Stimulated activated CD4-positive, alpha-beta T cell treated with anti-CD3 and anti-CD28 coated beads, Interleukin-1b, Interleukin-23, amount 100 ng/mL, for 1 hour (primary cell): ENCODE data around the gene CA5A.
"Not testable (repeated sequence)": the region's sequence is repeated elsewhere in the genome, so short reads cannot be mapped to it uniquely, and the experiment has no call there.

Experiments
- DNase-seq, 2 donors: peaks; one replicate each; pipeline ENCODE4 v3.0.0-alpha.2; 2020; ENCODE audit warnings: low read depth in 2 of 2

Gene CA5A

DNA sequence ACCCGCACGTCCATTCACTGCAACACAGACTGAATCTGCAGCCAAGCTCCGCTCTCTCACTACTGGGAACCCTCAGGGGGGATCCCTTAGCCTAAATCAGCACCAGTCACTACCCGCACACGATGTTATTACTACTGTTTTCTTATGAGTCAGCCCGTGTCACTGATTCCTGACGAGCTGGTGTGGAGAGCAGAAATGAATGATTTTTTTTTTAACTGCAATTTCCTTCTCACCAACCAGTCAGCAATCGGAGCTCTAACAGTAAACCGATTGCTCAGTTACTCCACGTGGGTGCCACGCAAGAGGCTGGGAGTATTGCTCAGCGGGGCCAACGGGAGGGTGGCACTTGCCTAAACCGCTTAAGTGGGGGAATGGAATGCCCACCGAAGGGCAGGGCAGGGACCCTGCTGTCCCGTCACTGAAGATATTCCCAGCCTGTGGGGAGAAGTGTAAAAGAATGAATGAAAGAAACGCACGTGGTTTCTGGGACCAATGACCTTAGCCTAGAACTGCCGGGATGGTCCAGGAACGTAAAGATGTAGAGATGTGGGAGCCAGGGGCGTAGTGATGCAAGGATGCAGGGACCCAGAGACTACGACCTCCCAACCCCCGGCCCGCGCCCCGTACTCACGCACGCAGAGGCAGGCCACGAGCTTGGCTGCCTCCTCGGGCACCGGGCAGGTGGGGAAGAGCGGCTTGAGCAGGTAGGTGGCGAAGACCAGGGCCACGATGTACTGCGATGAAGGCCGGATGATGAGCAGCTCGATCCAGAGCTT is 67.9 kb downstream of the CA5A start:
- peak in 1 of 2 donors; percentile 40 for DNase-seq

DNA sequence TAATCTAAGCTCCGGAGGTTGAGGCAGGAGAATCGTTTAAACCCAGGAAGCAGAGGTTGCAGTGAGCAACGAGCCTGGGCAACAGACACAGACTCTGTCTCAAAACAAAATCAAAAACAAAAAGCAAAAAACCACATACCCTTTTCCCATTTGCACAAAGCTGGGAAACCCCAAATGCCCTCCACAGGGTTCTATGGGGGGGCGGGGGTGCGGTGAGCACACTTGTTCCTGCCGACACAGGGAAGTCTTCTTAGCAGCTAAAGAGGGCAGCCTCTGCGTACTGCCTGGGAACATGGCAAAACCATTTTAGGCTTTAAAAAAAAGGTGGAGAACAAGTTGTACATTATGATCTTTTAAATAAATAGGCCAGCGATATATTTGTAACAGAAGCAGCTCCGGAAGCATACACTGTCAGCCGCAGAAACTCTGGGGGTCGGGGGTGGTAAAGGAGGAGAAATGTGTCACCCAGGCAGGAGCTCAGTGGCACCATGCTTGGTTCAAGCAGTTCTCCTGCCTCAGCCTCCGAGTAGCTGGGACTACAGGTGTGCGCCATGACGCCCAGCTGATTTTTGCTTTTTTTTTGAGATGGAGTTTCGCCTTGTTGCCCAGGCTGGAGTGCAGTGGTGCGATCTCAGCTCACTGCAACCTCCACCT is 70.3 kb downstream of the CA5A start:
- DNase-seq, result not testable (repeated sequence)

DNA sequence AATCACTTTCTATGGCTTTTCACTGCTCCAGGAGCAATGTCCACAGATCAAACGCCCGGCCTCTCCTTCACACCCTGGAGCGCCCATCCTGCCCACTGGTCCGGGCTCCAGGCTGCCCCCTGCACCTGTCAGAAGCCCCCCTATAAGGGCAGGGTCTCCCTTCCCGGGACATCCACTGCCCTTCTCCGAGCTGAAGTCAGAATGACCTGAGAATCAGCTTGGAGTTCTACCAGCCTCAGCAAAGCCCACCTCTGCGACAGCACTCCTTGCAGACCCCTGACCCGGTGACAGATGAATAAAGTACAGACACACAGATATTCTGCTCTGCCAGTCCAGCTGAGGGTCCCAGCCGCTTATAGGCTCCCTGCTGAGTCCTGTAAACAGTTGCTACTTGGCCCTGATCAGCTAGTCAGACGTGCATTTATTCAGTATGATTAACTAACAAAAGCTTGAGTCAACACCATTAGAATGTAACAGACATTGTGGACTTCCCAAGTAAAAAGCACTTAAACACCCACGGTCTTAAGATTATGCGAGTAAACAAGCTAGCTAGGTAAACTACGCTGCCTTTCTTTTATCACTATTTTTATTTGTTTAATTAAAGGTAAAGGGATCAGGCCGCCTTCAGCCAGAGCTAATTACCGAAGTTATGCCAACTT is 71.9 kb downstream of the CA5A start:
- DNase-seq, result no peak

DNA sequence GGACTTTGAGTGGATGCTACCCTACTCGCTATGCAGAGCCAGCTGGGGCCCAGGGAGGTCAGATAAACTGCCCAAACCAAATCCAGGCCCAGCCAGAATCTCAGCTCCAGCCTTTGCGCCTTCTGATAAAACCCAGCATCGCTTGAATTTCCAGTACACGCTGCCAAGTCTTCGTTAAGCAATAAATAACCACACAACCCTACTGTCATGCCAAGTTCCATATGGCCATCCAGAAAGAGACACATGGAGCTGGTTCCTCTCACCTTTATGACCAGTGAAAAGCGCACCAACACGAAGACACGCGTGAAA is 73.0 kb downstream of the CA5A start:
- not testable (repeated sequence) for DNase-seq

DNA sequence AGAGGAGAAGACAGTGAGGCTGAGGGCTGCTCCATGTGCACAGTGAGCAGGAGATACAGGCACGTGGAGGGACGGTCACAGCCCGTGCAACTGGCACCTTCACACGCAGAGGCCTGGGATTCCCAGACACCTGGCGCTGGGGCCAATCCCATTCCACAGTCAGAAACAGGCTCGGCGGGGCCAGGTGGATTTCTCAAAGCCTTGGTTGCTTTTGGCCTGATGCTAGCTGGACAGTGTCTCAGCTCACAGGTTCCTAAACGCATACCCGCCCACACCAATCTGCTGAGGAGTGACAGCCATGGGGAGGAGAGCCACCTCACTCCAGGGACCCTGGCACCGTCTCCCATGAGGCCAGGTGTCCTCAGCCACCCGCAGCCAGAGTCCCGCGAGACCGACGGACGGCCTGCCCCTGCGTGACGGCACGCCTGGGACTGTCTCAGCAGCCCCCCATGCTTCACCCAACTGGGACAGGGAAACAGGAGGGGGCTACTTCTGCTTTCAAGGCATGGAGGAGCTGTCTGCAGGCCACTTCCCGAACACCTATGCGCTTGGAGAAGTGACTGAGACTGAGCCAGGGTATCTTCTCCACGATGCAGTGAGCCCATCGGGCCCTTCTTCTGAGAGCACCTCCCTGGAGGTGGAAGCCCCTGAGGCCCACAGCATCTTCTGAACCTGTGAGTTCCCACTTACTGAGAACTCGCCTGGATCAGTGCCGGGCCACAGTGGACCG is 73.6 kb downstream of the CA5A start:
- not testable (repeated sequence) for DNase-seq

DNA sequence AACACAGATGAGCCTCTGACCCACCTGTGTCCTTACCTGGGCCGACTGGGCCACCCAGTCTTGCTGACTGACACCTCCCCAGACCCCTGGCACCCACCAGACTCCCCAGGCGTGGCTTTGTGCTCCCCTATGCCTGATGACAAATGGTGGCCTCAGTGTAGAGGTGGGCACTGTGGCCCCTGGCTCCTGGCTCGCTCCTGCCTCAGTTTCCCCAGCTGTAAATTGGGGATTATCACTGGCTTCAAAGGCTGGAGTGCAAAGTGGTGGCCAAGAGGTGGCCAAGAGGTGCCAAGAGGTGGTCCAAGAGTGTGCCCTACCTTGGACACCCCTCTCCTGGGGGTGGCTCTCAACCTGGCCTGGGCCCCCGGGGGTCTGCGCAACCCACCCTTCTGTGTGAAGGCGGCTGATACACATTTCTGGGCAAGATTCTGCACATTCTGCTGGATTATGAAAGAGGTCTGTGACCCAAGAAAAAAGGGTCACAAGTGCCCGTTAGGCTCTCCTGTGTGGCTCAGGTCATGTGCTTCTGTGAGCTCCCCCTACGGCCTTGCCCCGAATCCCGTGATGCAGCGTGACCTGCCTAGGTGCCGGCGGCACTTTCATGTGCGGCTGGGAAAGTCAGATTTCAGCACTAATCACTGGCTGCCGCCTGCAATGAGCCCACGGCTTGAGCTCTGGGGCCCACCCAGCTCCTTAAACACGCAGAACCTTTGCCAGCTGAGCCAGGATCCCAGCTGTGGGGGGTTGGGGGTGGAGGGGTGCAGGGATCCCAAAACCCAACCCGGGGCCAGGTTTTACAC is 74.8 kb downstream of the CA5A start:
- DNase-seq, result not testable (repeated sequence)

DNA sequence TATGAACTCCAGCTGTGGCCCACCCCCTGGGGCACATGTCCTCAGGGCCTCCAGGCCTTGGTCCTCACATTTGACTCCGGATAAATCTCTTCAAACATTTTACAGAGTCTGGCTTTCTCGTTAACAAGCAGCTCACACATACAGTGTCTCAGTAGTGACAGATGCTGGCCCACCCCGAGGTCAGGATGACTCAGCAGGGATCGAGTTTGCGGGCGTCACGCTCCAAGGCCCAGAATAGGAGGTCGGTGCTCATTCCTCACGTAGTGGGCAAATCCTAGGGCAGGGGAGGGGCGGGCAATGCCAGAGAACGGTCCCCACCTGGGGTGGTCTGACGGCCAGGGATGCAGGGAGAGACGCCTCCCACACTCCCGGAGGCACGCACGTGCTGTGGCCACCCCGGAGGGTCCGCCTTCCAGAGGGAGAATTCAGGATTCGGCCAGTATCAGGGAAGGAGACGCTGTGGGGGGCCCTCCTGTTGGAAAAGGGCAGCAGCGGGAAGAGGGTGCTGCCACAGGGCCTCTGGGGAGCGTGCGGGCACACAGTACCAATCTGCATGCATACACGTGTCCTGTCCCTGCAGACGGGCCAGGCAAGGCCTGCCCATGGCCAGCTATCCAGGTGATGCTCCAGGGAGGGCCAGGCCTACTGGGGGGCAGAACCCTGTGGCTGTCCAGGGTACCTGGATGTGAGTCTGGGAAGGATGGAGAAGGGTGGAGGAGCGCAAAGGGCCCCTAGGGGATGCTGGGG is 75.6 kb downstream of the CA5A start:
- no peak for DNase-seq

DNA sequence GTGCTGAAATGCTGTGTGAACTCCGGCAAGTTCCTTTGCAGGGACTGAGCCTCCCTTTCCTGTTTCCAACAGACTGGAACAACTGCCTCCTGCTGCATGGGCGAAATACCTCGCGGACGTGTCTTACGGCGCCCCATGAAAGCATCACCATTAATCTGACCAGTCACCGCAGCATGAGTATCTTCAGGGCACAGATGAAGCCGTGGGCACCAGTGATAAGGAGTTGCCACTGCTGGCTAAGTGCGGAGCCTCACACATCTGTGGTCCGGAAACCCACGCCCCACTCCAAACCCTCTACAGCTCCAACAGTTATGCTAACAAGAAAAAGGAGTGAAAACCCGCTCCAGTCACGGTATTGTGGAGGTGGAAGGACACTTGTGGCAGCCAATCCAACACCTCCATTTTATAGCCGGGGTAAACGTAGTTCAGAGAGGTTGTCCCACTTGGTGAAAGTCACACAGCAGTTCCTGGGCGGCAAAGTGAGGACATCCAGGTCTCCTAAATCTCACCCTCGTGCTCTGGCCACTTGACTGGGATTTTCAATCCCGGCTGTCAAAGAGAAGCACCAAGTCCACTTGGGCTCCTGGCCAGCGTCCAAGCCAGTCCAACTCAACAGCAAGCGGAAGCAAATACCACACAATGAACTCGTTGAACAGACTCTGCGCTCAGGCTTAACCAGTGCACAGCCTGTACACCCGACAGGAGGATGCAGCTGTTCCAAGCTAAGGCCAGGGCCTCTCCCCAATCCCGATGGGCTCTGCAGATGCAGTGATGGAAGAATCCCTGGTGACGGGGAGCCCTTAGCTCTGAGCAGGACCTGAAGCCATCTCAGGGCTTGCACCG is 78.0 kb downstream of the CA5A start:
- DNase-seq, result not testable (repeated sequence)

DNA sequence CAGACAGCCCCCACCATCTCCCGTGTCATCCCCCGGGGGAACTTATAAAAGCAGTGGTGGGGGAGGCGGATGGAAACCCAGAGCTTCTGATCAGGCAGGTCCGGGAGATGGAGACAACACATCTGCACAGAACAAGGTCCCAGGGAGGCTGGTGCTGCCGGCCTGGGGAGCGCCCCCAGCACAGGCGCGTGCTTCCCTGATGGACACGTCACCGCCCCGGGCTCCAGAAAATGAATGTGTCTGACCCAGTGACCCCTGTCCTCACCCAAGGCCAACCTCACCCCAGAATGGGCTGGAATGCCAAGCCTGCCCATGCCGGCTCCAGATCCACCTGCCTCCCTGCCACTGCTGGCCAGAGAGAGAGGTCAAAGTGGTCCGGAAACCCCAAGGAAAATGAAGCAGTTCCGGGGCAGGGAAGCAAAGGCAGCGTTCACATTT is 79.5 kb downstream of the CA5A start:
- no peak for DNase-seq

DNA sequence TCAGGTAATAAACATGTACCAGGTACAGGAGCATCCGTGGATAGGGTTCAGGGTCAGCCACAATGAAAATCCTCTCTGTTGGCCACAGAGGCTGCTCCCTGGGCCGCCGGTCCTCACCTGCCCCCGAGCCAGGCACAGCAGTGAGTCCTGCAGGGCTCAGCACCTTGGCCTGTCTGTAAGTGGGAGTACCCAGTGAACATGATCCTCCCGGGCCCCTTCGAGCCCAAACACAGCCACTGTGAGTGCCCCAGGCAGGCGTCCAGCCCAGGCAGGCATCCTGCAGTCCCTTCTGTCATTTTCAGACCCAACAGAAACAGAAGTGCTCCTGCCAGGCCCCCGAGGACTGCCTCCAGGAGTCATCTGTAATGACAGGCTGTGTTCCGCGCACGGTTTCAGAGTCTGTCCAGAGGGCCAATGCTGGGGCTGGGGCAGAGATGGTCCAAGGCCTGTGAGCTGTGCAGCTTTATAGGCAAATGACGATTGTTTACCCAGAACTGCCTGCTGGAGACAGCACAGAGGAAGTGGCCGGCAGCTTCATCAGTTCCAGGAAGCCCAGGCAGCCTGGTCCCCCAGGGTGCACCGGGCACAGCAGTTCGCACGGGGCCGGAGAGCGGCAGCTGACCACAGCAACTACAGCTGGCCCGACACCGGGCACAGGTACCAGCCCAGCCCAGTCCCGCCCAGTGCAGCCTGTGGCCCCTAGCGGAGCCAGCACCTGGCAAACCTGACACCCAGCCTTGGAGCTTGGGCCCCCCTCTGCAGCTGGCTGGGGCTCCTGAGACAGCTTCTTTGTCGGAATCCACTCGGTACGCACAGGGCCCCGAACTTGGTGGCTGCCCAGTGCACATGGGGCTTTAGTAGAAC is 80.2 kb downstream of the CA5A start:
- no peak for DNase-seq

DNA sequence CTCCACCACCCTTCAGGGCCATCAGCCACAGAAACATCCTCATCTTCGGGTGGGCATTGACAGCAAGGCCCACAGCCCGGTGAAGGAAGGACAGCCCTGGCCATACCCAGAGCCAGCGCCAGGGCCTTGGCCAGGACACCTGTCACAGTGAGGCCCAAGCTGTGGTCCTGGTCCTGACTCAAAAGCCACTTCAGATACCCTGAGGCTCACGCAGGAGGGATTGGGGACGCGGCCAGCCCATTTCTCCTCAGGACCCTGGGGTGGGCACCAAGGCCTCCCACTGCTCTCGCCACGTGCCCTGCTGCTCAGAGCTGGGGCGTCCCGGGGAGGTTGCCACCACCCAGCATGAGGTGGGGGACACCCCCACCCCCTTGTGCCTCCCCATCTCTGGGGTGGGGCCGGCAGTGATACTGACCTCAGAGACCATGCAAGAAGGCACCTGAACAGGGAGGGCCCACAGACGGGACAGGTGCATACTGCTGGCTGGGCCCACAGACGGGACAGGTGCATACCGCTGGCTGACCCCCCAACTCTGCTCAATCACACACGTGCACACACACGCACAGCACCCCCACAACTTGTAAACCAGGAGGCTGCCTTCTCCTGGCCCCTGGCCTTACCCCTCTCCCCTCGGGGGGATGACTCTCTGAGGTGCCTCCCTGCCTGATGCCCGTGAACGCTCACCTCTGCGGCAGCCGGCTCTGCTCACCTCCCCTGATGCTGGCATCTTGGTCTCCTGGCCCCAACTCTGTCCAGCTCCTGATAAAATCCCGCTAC is 81.2 kb downstream of the CA5A start:
- DNase-seq, result no peak

DNA sequence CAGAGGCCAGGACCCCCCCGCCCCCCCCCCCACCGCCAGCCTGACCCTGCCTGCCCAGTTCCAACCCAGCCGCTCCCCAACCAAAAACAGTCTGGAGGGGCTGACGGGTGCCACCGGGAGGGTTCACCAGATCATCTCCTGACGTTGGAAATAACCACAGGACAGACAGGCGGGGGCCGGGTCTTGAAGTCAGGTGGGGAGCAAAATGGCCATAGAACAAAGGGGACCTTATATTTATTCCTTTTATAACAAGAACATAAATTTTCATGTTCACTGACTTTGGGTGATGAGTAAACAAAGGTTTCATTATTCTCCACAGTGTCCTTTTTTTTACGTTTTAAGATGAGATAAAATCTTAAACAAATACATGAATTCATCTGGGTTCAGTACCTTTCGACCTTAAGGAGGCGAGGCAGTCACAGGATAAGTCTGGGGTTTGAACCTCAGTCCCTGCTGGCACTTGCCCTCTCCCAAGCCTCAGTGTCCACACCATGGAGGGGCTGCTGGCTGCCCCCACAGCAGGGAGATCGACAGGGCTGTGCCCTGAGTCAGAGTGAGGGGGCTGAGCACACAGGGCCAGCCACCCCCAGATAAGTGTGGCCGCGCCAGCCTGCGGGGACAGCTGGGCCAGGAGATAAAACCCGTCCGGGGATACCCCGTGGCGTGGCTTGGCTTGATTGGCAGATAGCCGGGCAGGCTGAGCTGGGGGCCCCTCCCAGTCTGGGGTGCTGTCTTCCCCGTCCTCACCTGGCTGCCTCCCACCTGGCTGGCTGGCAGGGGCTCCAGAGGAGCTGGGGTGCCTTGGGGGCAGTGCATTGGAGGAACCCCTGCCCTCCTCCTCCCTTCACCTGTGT is 82.0 kb downstream of the CA5A start:
- DNase-seq, result no peak

DNA sequence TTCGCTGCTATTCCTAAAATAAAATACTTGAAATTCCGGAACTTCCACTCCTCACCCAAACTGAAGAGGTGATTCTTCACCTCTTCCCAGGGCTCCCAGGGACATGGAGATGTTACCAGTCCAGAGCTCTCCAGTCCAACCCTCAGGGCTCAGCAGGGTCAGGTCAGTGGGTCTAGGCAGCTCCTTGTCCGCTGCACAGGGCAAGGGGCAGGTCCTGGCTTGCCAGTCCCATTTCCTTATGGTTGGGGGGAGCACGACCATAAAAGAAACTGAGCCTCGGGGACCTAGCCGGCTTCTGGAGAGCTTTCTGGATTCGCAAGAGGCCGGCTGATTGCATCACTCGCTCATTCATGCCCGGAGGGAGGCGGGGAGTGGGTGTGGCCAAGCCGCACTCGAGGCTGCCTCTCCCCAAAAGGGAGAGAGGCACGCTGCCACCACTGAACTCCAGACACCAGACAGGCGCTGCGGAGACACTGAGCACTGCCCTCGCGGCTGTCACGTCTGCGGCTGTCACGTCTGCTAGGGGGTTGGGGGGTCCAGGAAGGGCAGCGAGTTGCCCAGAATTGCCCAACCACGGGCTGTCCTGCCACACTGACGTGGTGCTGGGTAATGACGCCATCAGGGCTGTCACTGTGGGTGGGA is 82.8 kb downstream of the CA5A start:
- DNase-seq, result peak; percentile 74 to 80

DNA sequence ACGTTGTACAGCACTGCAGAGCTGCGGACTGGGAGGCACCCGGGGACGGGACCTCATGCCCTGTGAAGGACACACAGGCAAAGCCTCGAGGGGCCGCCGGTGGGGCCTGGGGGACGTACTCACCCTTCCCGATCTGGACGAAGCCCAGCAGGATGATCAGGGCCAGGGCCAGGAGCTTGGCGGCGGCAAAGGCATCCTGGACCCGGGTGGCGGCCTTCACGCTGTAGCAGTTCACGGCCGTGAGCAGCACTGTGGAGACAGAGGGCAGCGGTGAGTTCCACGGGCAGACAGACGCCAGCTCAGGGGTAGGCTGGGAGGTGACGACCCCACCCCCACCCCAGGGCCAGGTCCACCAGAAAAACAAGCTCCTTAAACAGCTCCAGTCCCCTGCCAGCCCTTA is 84.7 kb downstream of the CA5A start:
- no peak for DNase-seq

DNA sequence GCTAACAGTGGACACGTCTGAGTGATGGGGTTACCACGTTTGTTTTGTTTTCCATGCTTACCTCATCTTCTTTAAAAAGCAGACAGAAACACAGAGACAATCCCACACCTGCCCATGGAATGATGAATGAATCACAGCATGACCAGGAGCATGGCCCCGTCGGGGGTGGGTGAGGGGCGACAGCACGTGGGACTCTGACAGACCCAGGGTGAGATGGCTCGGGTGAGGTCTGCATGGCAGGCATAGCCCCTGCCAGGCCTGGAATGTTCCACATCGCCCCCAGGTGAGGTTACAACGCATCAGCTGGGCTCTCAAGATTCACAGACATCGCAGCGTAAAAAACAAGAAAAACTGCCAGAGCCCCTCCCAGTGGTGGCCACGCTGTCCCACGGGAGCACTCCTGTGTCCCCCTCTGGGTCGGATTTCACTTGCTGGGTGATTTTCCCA is 85.2 kb downstream of the CA5A start:
- no peak for DNase-seq
